HUES48 (cell line): ENCODE data around the gene RNF220.

Source experiments
- H3K27ac ChIP-seq: one replicate; pipeline ENCODE4 v1.7.0; 2013; ENCODE audit warnings: low read depth, low read length, inconsistent platforms
- H3K27me3 ChIP-seq: 2 replicates; pipeline ENCODE4 v1.6.1; 2013; ENCODE audit warnings: mild to moderate bottlenecking, low read length; ENCODE audit not compliant: control insufficient read depth, insufficient read depth
- H3K36me3 ChIP-seq: 2 replicates; pipeline ENCODE4 v1.6.1; 2013; ENCODE audit warnings: low read length; ENCODE audit not compliant: control insufficient read depth, insufficient read depth
- H3K4me1 ChIP-seq: 2 replicates; pipeline ENCODE4 v1.6.1; 2013; ENCODE audit warnings: mild to moderate bottlenecking, low read length; ENCODE audit not compliant: control insufficient read depth, insufficient read depth
- H3K4me3 ChIP-seq: 2 replicates; pipeline ENCODE4 v1.5.1; 2013; ENCODE audit warnings: mild to moderate bottlenecking, low read depth, low read length
- H3K9ac ChIP-seq: 2 replicates; pipeline ENCODE4 v1.6.1; 2013; ENCODE audit warnings: mild to moderate bottlenecking, low read depth, low read length, moderate library complexity
- H3K9me3 ChIP-seq: 2 replicates; pipeline ENCODE4 v1.6.1; 2013; ENCODE audit warnings: low read length; ENCODE audit not compliant: control insufficient read depth, insufficient read depth

Gene RNF220

DNA sequence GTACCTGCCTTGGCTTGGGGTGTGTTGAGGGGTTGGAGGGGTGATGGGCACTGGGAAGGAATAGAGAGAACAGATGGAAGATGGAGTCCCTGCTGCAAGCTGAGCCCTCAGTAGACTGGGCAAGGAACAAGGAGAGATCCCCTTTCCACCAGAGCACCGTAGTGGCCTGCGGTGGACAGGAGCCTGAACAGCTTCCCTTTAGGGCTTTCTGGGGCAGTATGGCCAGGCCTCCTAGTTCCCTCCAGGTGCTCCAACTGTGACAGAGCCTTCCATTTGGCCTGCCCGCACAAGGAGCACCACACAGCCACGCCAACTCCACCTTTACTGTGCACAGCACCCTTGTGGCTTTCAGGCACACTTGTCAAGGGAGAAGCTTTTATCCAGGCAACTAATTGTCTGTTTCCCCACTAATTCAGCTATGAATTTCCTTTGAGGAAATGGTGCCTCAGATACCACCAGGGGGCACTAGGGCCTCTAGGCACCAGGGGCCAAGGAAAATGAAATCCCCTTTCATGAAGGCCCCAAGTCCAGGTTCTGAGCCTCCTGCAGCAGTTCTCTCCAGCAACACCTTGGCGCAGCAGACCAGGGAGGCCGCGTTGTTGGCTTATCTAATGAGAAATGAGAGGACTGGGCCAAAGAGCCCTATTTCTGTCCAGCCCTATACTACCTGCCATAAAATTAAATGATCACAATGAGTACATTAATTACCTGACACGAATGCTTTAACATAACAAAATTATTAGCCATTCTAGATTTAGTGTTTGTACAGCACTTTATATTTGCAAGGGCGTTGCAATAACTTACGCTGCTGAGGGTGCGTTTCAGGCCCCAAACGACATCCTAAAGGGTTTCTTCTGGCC lies 26.9 kb upstream of the RNF220 start:
- Histone ChIP-seq H3K27ac (no peak overlapping the region), H3K36me3 (no peaks in the 10 kb centered on the region), H3K9me3 (no peaks in the 10 kb centered on the region), H3K4me3 (no peak overlapping the region), H3K27me3 (no peaks in the 10 kb centered on the region), H3K4me1 (no peaks in the 10 kb centered on the region; the same call in 1 of the 2 replicates), H3K9ac (no peak overlapping the region)

GRCh38 chr1:44380666-44381177 lies 24.3 kb upstream of the RNF220 start:
- Histone ChIP-seq H3K4me1 (no peaks in the 10 kb centered on the region; the same call in 1 of the 2 replicates), H3K9me3 (no peaks in the 10 kb centered on the region), H3K4me3 (no peak overlapping the region), H3K36me3 (no peaks in the 10 kb centered on the region), H3K9ac (no peak overlapping the region), H3K27me3 (no peaks in the 10 kb centered on the region), H3K27ac (no peak overlapping the region)

- Histone ChIP-seq H3K4me3 (no peak overlapping the region), H3K9me3 (no peaks in the 10 kb centered on the region), H3K9ac (no peak overlapping the region), H3K36me3 (no peaks in the 10 kb centered on the region), H3K27me3 (peaks cover 6% of the 10 kb centered on the region), H3K27ac (no peak overlapping the region), H3K4me1 (no peaks in the 10 kb centered on the region)
These were observed 16.5 kb upstream of the RNF220 start for GRCh38 chr1:44388551-44388950.

- no peak overlapping the region for H3K27ac ChIP-seq
- H3K36me3 ChIP-seq, result no peaks in the 10 kb centered on the region
- no peaks in the 10 kb centered on the region for H3K9me3 ChIP-seq
- H3K4me3 ChIP-seq, result no peak overlapping the region
- H3K4me1 ChIP-seq, result no peaks in the 10 kb centered on the region
- H3K27me3 ChIP-seq, result peaks cover 6% of the 10 kb centered on the region
- H3K9ac ChIP-seq, result no peak overlapping the region
These were observed 15.6 kb upstream of the RNF220 start for GRCh38 chr1:44389437-44389836.

- Histone ChIP-seq H3K9me3 (no peaks in the 10 kb centered on the region), H3K36me3 (no peaks in the 10 kb centered on the region), H3K4me1 (no peaks in the 10 kb centered on the region), H3K4me3 (no peak overlapping the region), H3K27ac (no peak overlapping the region), H3K27me3 (peaks cover 6% of the 10 kb centered on the region), H3K9ac (no peak overlapping the region)
These were observed 14.8 kb upstream of the RNF220 start for GRCh38 chr1:44390277-44390676.

- H3K4me3 ChIP-seq, result no peak overlapping the region
- peaks cover 31% of the 10 kb centered on the region for H3K27me3 ChIP-seq
- H3K9ac ChIP-seq, result no peak overlapping the region
- H3K4me1 ChIP-seq, result peaks cover 4% of the 10 kb centered on the region; the same call in 1 of the 2 replicates
- H3K9me3 ChIP-seq, result no peaks in the 10 kb centered on the region
- H3K36me3 ChIP-seq, result no peaks in the 10 kb centered on the region
- no peak overlapping the region for H3K27ac ChIP-seq
These were observed 3.5 kb upstream of the RNF220 start for GRCh38 chr1:44401256-44402228.

DNA sequence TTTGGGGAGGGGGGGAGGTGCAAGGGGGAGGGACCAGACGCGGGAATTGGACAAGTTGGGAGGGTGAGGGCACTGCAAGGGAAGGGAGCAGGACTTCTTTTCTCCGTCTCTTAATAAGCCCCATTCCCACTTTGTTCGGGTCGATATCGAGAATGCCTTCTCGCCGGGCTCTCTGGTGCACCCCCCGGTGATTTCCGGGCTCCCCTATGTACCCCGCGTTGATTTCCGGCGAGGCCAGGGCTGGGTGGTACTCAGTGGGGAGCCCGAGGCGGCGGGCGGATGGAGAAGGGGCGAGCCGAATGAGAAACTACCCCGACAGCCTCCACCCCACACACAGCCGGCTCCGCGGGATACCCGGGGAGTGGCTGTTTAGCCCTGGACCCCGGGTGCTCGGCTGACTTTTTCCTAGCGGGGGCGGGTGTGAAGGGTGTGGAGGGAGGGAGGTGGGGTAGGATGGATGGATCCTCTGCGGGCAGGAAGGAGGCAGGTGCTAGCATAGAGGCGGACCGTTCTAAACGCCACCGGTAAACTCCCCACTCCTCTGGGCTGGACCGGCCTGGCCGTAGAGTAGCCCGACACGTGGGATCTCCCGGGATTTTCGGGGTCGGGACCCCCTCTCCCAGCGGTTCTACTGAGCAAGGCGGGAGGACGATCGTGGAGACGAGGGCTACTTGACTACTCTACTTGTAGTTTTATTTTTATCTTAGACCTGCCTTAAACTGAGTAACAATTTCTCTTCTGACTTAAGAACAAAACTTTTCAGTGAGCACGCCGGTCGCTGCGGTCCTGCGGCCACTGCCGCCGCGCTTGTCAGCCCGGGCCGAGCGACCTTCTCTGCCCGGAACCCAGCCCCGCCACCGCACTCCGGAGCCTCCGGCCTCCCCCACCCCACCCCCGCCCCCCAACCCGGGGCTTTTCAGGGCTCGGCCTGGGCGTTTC lies 1.0 kb downstream of the RNF220 start:
- Histone ChIP-seq H3K9ac (no peak overlapping the region), H3K4me1 (peaks cover 25% of the 10 kb centered on the region), H3K4me3 (peak overlapping the region; percentile 95), H3K27me3 (peaks cover 58% of the 10 kb centered on the region), H3K27ac (peak overlapping the region; percentile 26), H3K36me3 (no peaks in the 10 kb centered on the region), H3K9me3 (no peaks in the 10 kb centered on the region)

GRCh38 chr1:44406737-44407429 lies 1.8 kb downstream of the RNF220 start:
- Histone ChIP-seq H3K27me3 (peaks cover 67% of the 10 kb centered on the region), H3K4me3 (peak overlapping the region; percentile 95)

DNA sequence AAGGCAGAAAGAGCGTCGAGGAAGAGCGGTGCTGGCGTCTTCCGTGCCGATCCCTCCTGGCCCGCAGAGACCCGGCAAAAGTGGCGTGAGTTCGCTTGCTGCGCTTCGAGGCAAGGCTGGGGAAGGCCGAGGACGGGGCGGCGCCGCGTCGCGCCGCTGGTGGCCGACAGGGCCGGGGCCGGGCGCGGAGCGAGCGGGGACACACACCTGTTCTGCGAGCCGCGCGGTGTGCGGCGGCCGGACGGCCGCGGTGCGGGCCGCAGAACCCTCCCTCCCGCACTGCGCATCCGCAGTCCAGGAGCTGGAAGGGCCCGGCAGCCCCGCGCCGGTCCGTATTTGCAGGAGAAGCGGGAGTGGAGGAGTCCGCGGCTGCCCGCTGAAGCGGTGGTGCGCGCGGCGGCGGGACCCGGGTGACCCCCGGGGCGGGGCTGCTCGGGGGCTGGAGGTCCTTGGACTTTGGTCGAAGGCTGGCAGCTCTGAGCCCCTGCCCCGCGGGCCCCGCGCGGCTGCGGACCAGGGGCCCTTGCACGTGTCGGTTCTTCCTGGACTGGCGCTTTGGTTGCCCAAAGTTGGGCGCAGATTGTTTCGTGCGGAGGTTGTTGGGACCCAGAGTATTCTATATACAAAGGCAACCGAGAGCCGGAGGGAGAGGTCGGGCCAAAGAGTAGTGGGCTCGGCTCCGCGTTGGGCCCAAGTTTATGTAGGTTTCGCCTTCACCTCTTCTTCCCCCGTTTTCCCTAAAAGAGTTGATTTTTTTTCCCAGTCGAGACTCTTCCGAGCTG lies 2.6 kb downstream of the RNF220 start:
- Histone ChIP-seq H3K36me3 (peaks cover 7% of the 10 kb centered on the region), H3K4me1 (peaks cover 25% of the 10 kb centered on the region), H3K27ac (no peak overlapping the region), H3K4me3 (peak overlapping the region; percentile 95), H3K27me3 (peaks cover 74% of the 10 kb centered on the region), H3K9me3 (no peaks in the 10 kb centered on the region), H3K9ac (peak overlapping the region; percentile 24; the same call in 1 of the 2 replicates)

More at GRCh38 chr1:44406737-44407429, 1.8 kb downstream of the RNF220 start:
- Histone ChIP-seq H3K27ac (no peak overlapping the region), H3K9me3 (no peaks in the 10 kb centered on the region), H3K4me1 (peaks cover 25% of the 10 kb centered on the region), H3K9ac (no peak overlapping the region), H3K36me3 (no peaks in the 10 kb centered on the region)
